ENCODE results near the gene CNGA3.

CNGA3 gene

GRCh38 chr2:98444436-98445176, 98.3 kb downstream of the CNGA3 start, which contains the start of gene INPP4A:
TSS of gene INPP4A (plus strand) at chr2:98444858. CDS start at chr2:98520049, 75,191 bp downstream.
- DNase-seq (ENCODE audit: low read depth), result peak; percentile 49

GRCh38 chr2:98445177-98445682, 99.0 kb downstream of the CNGA3 start:
- DNase-seq (ENCODE audit: low read depth), result peak; percentile 13

- DNase-seq (ENCODE audit: low read depth), result no peak
Measured at GRCh38 chr2:98445683-98446581, 99.7 kb downstream of the CNGA3 start.

- DNase-seq (ENCODE audit: low read depth), result no peak
Measured at GRCh38 chr2:98446850-98447249, 100.6 kb downstream of the CNGA3 start.

Measured in fibroblast of gingiva (primary cell).